ENCODE measurements around the gene SPATA3. TPM values are rescaled to one million over a fixed set of nuclear protein-coding genes. Genes with fewer than 3 reads are reported as not detected.
A peak's percentile ranks its signal among the peaks of the same experiment; 100 is the strongest.

SPATA3 gene
- total RNA-seq, 1 donor from 2014 or later, result not detected

DNA sequence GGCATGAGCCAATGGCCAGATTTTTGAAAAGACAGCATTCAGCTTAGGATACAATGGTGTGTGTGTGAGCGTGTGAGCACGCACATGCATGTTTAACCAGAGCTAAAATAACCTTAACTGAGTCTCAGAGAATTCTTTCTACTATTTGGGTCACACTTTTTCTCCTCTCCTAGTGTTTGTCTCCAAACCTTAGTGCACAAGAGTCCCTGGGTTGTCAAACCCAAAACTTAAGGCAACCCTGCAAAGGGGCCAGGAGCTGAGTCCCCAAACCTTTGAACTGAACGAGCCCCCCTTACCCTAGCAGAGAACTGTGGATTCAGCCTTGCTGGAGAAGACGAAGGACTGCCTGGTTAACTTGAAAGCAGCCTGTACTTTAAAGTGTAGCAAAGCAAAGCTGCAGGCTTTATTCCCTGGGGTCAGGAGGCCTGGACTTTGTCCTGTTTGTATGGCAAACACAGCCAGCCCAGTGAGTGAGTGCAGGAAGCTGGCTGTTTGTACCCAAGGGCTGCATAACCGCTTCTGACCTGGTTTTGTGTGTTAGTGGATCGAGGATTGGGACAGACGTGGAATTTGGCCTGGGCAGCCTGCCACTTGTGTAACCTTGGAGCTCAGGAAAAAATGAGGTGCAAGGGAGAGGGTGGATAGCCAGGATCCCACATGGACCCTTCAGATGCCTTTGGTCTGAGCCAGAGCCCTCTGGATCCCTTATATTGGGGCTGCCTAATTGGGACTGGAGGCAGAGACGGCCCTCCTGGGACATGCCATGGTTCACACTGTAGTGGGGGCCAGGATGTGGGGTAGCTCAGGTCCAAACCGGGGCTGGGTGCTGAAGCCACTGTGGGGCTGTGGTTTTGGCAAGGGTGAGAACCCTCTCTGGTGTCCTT is 54.3 kb downstream of the SPATA3 start:
- DNase-seq (ENCODE audit: extremely low spot score in 2 of 2), result no peak
- H3K4me1 ChIP-seq, result peaks cover 7% of the 10 kb centered on the region

DNA sequence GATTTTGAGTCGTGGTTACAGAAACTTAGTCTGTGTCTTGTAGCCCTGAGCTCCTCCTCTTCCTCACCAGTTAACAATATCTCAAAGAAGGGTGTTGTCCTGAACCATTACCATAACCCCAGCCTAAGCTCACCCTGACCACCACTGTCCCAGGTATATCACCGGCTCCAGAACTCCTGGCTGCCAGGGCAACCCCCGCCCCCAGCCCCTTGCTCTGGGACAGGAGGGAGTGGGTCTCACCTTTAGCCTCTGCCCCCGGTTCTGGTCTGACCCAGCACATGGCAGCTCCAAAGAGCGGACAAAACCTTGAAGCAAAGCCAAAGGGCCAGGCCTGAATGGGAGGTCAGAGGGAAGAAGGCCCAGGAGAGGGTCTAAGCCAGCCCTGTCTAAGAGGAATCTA is 55.2 kb downstream of the SPATA3 start:
- no peaks in the 10 kb centered on the region for H3K9me3 ChIP-seq
- H3K27me3 ChIP-seq, result no peaks in the 10 kb centered on the region
- H3K4me3 ChIP-seq, result no peak overlapping the region
- TF ChIP-seq POLR2A (IDR thresholded peaks at IDR 0.05) (no peak), POLR2AphosphoS5 (IDR thresholded peaks at IDR 0.05; ENCODE audit: insufficient read depth in 1 of 2, low read depth in 1 of 2) (no peak)
- TF ChIP-seq, protein P1, sequence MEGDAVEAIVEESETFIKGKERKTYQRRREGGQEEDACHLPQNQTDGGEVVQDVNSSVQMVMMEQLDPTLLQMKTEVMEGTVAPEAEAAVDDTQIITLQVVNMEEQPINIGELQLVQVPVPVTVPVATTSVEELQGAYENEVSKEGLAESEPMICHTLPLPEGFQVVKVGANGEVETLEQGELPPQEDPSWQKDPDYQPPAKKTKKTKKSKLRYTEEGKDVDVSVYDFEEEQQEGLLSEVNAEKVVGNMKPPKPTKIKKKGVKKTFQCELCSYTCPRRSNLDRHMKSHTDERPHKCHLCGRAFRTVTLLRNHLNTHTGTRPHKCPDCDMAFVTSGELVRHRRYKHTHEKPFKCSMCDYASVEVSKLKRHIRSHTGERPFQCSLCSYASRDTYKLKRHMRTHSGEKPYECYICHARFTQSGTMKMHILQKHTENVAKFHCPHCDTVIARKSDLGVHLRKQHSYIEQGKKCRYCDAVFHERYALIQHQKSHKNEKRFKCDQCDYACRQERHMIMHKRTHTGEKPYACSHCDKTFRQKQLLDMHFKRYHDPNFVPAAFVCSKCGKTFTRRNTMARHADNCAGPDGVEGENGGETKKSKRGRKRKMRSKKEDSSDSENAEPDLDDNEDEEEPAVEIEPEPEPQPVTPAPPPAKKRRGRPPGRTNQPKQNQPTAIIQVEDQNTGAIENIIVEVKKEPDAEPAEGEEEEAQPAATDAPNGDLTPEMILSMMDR (IDR thresholded peaks at IDR 0.05), result no peak
- no peak overlapping the region for H3K27ac ChIP-seq
- H3K36me3 ChIP-seq, result no peaks in the 10 kb centered on the region
- intact Hi-C loops (cut with DNase I), result no loop called here
- peaks cover 7% of the 10 kb centered on the region for H3K4me1 ChIP-seq
- no peak for DNase-seq (ENCODE audit: extremely low spot score in 2 of 2)

More for the DNA sequence above, 54.3 kb downstream of the SPATA3 start:
- intact Hi-C loops (cut with DNase I), result no loop called here
- Histone ChIP-seq H3K9me3 (no peaks in the 10 kb centered on the region), H3K27me3 (no peaks in the 10 kb centered on the region), H3K4me3 (no peak overlapping the region), H3K36me3 (no peaks in the 10 kb centered on the region), H3K27ac (no peak overlapping the region)
- TF ChIP-seq POLR2AphosphoS5 (IDR thresholded peaks at IDR 0.05; ENCODE audit: insufficient read depth in 1 of 2, low read depth in 1 of 2) (no peak), POLR2A (IDR thresholded peaks at IDR 0.05) (no peak)
- TF ChIP-seq, protein P1 (IDR thresholded peaks at IDR 0.05), result no peak

DNA sequence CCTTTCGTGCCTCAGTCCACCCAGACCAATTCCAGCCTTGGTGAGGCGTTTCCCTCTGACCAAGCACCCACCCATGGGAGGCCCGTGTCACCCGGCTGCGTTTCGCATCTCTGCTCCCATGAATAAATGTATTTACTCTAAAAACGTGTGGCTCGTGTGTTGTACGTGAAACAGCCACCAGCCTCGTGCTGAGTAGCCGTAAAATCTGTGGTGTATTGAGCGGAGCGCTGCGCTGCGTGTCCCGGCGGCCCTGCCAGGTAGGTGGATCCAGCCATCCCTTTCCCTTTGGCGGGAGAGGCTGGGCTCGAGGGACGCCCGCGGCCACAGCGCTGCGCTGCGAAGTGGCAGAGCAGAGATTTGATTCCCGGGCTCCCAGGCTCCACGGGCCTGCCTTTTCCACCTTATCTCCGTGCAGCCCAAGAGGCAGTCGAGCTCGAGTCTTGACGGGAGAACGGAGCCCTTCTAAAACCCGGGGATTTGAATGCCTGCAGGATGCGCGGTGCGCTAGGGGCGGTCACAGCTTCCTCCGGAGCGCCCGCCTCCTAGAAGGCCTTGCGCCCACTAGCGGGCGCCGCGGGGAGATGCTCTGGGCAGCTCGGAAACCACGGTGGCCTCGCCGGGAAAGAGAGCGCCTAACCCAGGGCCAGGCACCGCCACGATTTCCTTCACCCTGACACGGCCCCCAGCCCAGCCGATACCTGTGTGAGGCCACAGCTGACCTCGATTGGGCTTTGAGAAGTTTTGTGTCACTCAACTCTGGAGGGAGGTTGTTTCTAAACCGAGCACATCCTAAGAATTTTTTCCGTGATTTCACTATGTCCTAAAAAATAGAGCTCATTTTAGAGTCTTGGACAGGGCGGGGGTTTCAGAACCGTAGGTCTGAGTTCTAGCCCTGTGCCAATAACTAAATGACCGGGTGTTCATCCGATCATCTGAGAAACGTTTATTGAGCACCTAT is 56.9 kb downstream of the SPATA3 start:
- DNase-seq (ENCODE audit: extremely low spot score in 2 of 2), result no peak
- Histone ChIP-seq H3K9me3 (no peaks in the 10 kb centered on the region), H3K27ac (peak overlapping the region; percentile 8), H3K4me1 (peaks cover 13% of the 10 kb centered on the region), H3K36me3 (no peaks in the 10 kb centered on the region), H3K4me3 (peak overlapping the region; percentile 52 to 64), H3K27me3 (no peaks in the 10 kb centered on the region)
- TF ChIP-seq, protein P1 (IDR thresholded peaks at IDR 0.05), result peak; percentile 49 to 84 (median 80)
- TF ChIP-seq POLR2A (IDR thresholded peaks at IDR 0.05) (no peak), POLR2AphosphoS5 (IDR thresholded peaks at IDR 0.05; ENCODE audit: insufficient read depth in 1 of 2, low read depth in 1 of 2) (peak; percentile 40 to 53)
- intact Hi-C loops (cut with DNase I), result no loop called here

DNA sequence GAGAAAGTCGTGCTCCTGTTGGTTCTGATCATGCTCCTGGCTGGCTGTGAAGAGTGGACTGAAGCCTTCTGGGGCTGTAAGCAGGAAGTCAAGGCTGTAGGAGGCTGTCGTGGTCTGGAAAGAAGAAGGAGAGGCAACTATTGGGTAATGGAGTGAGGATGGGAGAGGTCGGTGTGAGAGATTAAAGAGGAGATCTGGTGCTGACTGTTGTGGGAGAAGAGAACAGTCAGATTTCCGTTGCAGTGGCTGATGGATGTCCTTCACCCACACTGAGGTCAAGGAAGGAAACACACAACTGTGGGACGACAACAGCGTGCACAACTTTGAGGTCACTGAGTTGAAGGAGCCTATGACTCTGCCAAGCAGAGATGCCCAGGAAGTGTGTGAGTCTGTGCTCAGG is 57.9 kb downstream of the SPATA3 start:
- Histone ChIP-seq H3K27me3 (no peaks in the 10 kb centered on the region), H3K9me3 (no peaks in the 10 kb centered on the region), H3K4me1 (peaks cover 24% of the 10 kb centered on the region), H3K4me3 (no peak overlapping the region), H3K27ac (no peak overlapping the region), H3K36me3 (no peaks in the 10 kb centered on the region)
- DNase-seq (ENCODE audit: extremely low spot score in 2 of 2), result no peak
- intact Hi-C loops (cut with DNase I), result no loop called here
- no peak for TF ChIP-seq POLR2A (IDR thresholded peaks at IDR 0.05)
- TF ChIP-seq, protein P1 (IDR thresholded peaks at IDR 0.05), result no peak
- TF ChIP-seq POLR2AphosphoS5 (IDR thresholded peaks at IDR 0.05; ENCODE audit: insufficient read depth in 1 of 2, low read depth in 1 of 2), result no peak
